D721Med (cell line): ENCODE data around the gene CACNA1B.

Experiments used
- DNase-seq: peaks from one replicate; pipeline ENCODE4 v3.0.0; 2011; ENCODE audit warnings: low spot score; ENCODE audit not compliant: insufficient read length
- FAIRE-seq: peaks from 2 replicates; lab custom pipeline; 2011; peaks lifted over from hg19 to GRCh38; lab: Jason Lieb, UNC
- CTCF ChIP-seq: IDR thresholded peaks from 2 replicates; pipeline ENCODE4 v1.5.1; 2012; ENCODE audit warnings: mild to moderate bottlenecking, control low read depth; ENCODE audit not compliant: insufficient read depth; ENCODE audit errors: missing control alignments

The CACNA1B gene

GRCh38 chr9:138097501-138097991 is 220.0 kb downstream of the CACNA1B start:
- no peak for FAIRE-seq

GRCh38 chr9:138098116-138098907 is 220.7 kb downstream of the CACNA1B start:
- no peak for DNase-seq
- TF ChIP-seq CTCF, result no peak
- FAIRE-seq, result no peak

More at GRCh38 chr9:138097501-138097991, 220.0 kb downstream of the CACNA1B start:
- TF ChIP-seq CTCF, result no peak
- DNase-seq, result no peak

GRCh38 chr9:138098908-138099791 is 221.6 kb downstream of the CACNA1B start:
- TF ChIP-seq CTCF, result no peak
- no peak for DNase-seq
- FAIRE-seq, result no peak

- no peak for FAIRE-seq
- TF ChIP-seq CTCF, result no peak
- DNase-seq, result no peak
These were observed 222.4 kb downstream of the CACNA1B start for GRCh38 chr9:138099803-138100598.

GRCh38 chr9:138100711-138101350 is 223.2 kb downstream of the CACNA1B start:
- no peak for FAIRE-seq
- peak; percentile 5 for TF ChIP-seq CTCF
- DNase-seq, result peak; percentile 31

GRCh38 chr9:138101444-138102234 is 224.1 kb downstream of the CACNA1B start:
- TF ChIP-seq CTCF, result no peak
- no peak for FAIRE-seq
- peak; percentile 13 for DNase-seq
